Measurements from ENCODE around the gene CRELD2.

Gene CRELD2

DNA sequence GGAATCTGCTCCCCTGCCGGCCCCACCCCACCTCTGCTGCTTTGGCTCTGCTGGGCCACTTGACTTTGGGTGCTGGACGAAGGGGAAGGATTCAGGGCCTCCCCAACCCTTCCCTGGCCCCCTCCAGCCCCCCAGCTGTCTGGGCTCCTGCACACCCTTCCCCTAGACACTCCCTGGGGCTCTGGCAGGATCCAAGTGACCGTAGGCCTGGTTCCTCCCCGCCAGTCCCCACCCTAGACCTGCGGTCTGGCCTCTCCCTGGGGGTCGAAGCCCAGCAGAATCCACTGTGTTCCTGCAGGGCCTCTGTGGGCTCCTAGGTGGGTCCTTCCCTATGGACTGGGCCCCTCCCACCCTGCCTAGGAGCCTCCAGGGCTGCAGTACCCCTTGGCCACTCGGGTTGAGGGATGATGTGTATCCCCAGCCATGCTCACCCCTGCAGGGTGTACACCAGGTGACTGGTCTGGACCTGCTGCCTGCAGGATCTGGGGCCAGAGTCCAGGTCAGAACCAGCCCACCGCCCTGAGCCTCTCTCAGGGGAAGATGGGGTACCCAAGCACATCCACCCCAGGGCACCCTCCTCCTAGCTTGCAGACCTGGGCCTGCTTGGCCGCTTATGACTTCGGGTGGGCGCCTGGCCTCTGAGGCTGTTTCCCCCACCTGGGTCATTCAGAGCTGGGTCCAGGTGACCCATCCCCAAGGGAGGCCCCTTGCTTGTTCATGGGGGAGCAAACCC is 47.8 kb downstream of the CRELD2 start:
- Histone ChIP-seq H3K36me3 (ENCODE audit: control insufficient read depth in 2 of 2, insufficient read depth in 2 of 2, low read length in 2 of 2) (peaks cover 5 to 7% of the 10 kb centered on the region in 2 donors), H3K27me3 (ENCODE audit: control insufficient read depth in 1 of 2, insufficient read depth in 2 of 2, low read length in 2 of 2) (no peaks in the 10 kb centered on the region), H3K9ac (ENCODE audit: low read length in 2 of 2) (no peak overlapping the region), H3K4me3 (ENCODE audit: low read length in 2 of 2) (no peak overlapping the region), H3K9me3 (ENCODE audit: control insufficient read depth in 2 of 2, low read length in 2 of 2) (no peaks in the 10 kb centered on the region), H3K4me1 (ENCODE audit: control insufficient read depth, insufficient read depth, low read length) (peaks cover 63% of the 10 kb centered on the region), H3K27ac (ENCODE audit: low read length) (peak overlapping the region; percentile 60)

- peak overlapping the region in 1 of 2 donors; percentile 52 for H3K4me3 ChIP-seq (ENCODE audit: low read length in 2 of 2)
- peak overlapping the region; percentile 60 for H3K27ac ChIP-seq (ENCODE audit: low read length)
- peak overlapping the region in 1 of 2 donors; percentile 15 for H3K9ac ChIP-seq (ENCODE audit: low read length in 2 of 2)
- no peaks in the 10 kb centered on the region for H3K27me3 ChIP-seq (ENCODE audit: control insufficient read depth in 1 of 2, insufficient read depth in 2 of 2, low read length in 2 of 2)
- peaks cover 5 to 7% of the 10 kb centered on the region in 2 donors for H3K36me3 ChIP-seq (ENCODE audit: control insufficient read depth in 2 of 2, insufficient read depth in 2 of 2, low read length in 2 of 2)
- peaks cover 62% of the 10 kb centered on the region for H3K4me1 ChIP-seq (ENCODE audit: control insufficient read depth, insufficient read depth, low read length)
- no peaks in the 10 kb centered on the region for H3K9me3 ChIP-seq (ENCODE audit: control insufficient read depth in 2 of 2, low read length in 2 of 2)
Observed at GRCh38 chr22:49966774-49967705, 48.6 kb downstream of the CRELD2 start.

DNA sequence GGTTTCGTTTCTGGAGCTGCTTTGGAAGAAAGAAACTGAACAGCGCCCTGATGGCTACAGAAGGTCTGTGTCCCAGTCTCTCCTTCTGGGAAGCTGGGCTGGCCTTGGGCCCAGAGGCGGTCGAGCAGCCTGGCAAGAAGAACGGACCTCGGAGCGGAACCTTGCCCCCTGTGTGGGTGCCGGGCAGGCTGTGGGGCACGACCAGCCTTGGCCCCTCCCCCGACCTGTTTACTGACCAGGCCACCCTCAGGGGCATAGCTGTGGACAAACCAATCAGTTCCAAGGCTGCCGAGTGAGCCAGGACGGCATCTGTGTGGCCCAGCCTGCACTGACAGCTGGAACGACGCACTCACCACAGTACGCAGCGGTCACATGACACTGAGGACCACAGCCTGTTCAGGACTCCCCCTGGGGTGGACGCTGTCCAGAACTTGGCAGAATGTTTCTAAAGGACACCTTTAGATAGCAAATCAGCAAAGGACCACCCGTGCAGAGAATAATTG is 49.3 kb downstream of the CRELD2 start:
- Histone ChIP-seq H3K4me1 (ENCODE audit: control insufficient read depth, insufficient read depth, low read length) (peaks cover 59% of the 10 kb centered on the region), H3K9me3 (ENCODE audit: control insufficient read depth in 2 of 2, low read length in 2 of 2) (no peaks in the 10 kb centered on the region), H3K27ac (ENCODE audit: low read length) (peak overlapping the region; percentile 60), H3K36me3 (ENCODE audit: control insufficient read depth in 2 of 2, insufficient read depth in 2 of 2, low read length in 2 of 2) (peaks cover 5 to 7% of the 10 kb centered on the region in 2 donors), H3K4me3 (ENCODE audit: low read length in 2 of 2) (peak overlapping the region in 1 of 2 donors; percentile 52), H3K9ac (ENCODE audit: low read length in 2 of 2) (no peak overlapping the region), H3K27me3 (ENCODE audit: control insufficient read depth in 1 of 2, insufficient read depth in 2 of 2, low read length in 2 of 2) (no peaks in the 10 kb centered on the region)

DNA sequence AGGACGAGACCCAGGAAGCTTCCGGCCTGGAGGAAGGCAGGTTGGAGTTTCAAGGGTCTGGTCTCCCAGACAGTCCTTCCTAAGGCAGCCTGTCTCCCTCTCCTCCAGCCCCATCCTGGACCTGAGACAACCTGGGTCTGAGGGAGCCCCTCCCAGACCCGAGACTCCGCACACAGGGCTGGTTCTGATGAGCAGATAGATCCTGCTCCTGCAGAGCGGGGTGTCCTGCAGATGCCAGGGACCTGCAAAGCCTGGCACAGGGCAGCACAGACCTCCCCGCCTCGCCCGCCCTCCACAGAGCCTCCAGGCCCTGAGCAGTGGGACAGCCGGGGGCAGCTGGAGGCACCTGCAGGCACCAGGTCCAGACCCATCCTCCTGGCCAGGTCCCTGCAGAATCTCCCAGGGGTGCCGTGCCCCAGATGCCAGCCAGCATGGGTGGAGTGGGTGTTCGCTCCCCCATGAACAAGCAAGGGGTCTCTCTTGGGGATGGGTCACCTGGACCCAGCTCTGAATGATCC is 49.9 kb downstream of the CRELD2 start:
- no peaks in the 10 kb centered on the region for H3K27me3 ChIP-seq (ENCODE audit: control insufficient read depth in 1 of 2, insufficient read depth in 2 of 2, low read length in 2 of 2)
- no peak overlapping the region for H3K4me3 ChIP-seq (ENCODE audit: low read length in 2 of 2)
- H3K9me3 ChIP-seq (ENCODE audit: control insufficient read depth in 2 of 2, low read length in 2 of 2), result no peaks in the 10 kb centered on the region
- peaks cover 53% of the 10 kb centered on the region for H3K4me1 ChIP-seq (ENCODE audit: control insufficient read depth, insufficient read depth, low read length)
- no peak overlapping the region for H3K9ac ChIP-seq (ENCODE audit: low read length in 2 of 2)
- peak overlapping the region; percentile 60 for H3K27ac ChIP-seq (ENCODE audit: low read length)
- peaks cover 2 to 4% of the 10 kb centered on the region in 2 donors for H3K36me3 ChIP-seq (ENCODE audit: control insufficient read depth in 2 of 2, insufficient read depth in 2 of 2, low read length in 2 of 2)

GRCh38 chr22:49968831-49969661 is 50.6 kb downstream of the CRELD2 start:
- Histone ChIP-seq H3K36me3 (ENCODE audit: control insufficient read depth in 2 of 2, insufficient read depth in 2 of 2, low read length in 2 of 2) (peaks cover 0 to 2% of the 10 kb centered on the region in 2 donors), H3K27ac (ENCODE audit: low read length) (no peak overlapping the region), H3K9ac (ENCODE audit: low read length in 2 of 2) (no peak overlapping the region), H3K9me3 (ENCODE audit: control insufficient read depth in 2 of 2, low read length in 2 of 2) (no peaks in the 10 kb centered on the region), H3K27me3 (ENCODE audit: control insufficient read depth in 1 of 2, insufficient read depth in 2 of 2, low read length in 2 of 2) (no peaks in the 10 kb centered on the region), H3K4me1 (ENCODE audit: control insufficient read depth, insufficient read depth, low read length) (peaks cover 47% of the 10 kb centered on the region), H3K4me3 (ENCODE audit: low read length in 2 of 2) (no peak overlapping the region)

DNA sequence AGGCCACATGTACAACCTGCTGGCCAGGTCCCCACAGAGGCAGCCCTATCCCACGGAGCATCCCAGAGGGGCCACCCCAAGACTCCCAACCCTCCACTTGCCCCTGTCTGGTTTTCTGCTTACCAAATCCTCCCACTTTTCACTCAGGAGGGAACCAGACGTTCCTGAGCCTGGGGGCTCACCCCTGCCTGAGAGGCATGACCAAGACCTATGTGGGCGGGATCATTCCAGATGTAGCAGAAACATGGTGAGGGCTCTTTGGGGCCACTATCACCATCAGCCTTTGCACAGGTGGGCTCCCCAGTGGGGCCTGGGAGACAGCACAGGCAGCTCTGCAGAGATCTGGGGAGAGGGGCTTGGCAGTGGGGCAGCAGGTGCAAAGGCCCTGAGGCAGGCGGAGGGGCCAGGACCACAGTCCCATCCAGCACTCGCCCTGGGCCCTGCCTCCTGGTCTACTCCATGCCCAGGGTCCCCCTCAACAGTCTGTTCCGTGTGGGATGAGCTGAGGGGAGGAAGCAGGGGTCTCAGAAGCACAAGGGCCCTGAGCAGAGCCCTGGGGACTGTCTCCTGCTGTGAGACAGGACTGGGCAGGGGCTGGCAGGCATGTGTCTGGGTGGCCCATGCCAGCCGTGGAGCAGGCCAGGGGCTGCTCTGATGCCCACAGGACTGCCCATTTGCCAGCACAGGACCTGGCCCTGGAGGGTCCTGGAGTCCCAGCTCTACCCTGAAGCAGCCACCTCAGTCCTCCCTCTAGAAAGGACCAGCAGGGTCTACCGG is 51.5 kb downstream of the CRELD2 start:
- H3K9me3 ChIP-seq (ENCODE audit: control insufficient read depth in 2 of 2, low read length in 2 of 2), result no peaks in the 10 kb centered on the region
- H3K9ac ChIP-seq (ENCODE audit: low read length in 2 of 2), result no peak overlapping the region
- H3K36me3 ChIP-seq (ENCODE audit: control insufficient read depth in 2 of 2, insufficient read depth in 2 of 2, low read length in 2 of 2), result no peaks in the 10 kb centered on the region
- no peak overlapping the region for H3K4me3 ChIP-seq (ENCODE audit: low read length in 2 of 2)
- H3K27ac ChIP-seq (ENCODE audit: low read length), result peak overlapping the region; percentile 46
- no peaks in the 10 kb centered on the region for H3K27me3 ChIP-seq (ENCODE audit: control insufficient read depth in 1 of 2, insufficient read depth in 2 of 2, low read length in 2 of 2)
- peaks cover 42% of the 10 kb centered on the region for H3K4me1 ChIP-seq (ENCODE audit: control insufficient read depth, insufficient read depth, low read length)

- H3K9ac ChIP-seq (ENCODE audit: low read length in 2 of 2), result peak overlapping the region in 1 of 2 donors; percentile 44
- H3K27me3 ChIP-seq (ENCODE audit: control insufficient read depth in 1 of 2, insufficient read depth in 2 of 2, low read length in 2 of 2), result no peaks in the 10 kb centered on the region
- H3K4me1 ChIP-seq (ENCODE audit: control insufficient read depth, insufficient read depth, low read length), result peaks cover 42% of the 10 kb centered on the region
- peak overlapping the region; percentile 46 for H3K27ac ChIP-seq (ENCODE audit: low read length)
- H3K36me3 ChIP-seq (ENCODE audit: control insufficient read depth in 2 of 2, insufficient read depth in 2 of 2, low read length in 2 of 2), result no peaks in the 10 kb centered on the region
- H3K9me3 ChIP-seq (ENCODE audit: control insufficient read depth in 2 of 2, low read length in 2 of 2), result no peaks in the 10 kb centered on the region
- H3K4me3 ChIP-seq (ENCODE audit: low read length in 2 of 2), result peak overlapping the region; percentile 52 to 71
Observed at GRCh38 chr22:49970528-49971231, 52.2 kb downstream of the CRELD2 start.

DNA sequence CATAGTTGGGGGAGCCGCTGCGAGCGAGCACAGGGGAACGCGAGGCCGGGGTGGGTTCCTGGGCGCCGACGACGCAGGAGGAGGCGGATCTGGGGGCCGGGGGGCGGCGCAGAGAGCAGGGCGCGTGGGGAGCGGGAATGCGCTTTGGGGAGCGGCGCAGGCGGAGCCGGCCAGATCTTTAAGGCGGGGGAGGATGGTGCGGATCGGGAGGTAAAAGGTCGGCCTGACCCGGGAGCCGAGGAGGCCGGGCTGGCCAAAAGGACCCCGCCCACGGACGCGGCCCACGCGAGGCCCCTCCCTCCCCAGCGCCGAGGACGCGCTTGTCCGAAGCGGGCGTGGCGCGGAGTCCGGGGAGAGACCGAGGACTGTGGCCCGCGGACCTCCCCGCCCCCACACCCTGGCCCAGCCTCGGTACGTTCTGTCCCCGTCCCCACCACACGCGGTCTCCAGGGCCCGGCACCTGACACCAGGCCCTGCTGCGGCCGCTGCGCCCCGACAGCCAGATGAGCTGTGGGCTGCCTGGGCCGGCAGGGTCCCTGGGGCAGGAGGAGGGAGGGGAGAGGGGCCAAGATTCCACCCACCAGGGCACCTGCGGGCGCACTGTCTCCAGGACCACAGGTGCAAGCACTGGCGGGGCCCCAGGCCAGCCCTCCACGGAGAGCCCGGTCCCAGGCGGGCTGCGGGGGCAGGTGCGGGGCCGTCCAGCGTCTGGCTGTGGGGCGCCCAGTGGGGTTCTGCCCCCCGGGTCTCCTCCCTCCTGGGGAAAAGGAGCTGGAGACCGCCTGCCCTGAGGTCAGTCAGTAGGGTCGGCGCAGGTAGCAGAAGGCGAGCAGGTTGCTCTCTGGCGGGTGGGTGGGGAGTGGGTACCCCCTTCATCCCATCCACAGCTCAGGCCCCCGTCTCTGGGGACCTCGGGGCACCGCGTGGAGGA is 53.1 kb downstream of the CRELD2 start:
- Histone ChIP-seq H3K36me3 (ENCODE audit: control insufficient read depth in 2 of 2, insufficient read depth in 2 of 2, low read length in 2 of 2) (no peaks in the 10 kb centered on the region), H3K4me3 (ENCODE audit: low read length in 2 of 2) (peak overlapping the region; percentile 52 to 71), H3K27me3 (ENCODE audit: control insufficient read depth in 1 of 2, insufficient read depth in 2 of 2, low read length in 2 of 2) (no peaks in the 10 kb centered on the region), H3K4me1 (ENCODE audit: control insufficient read depth, insufficient read depth, low read length) (peaks cover 35% of the 10 kb centered on the region), H3K9me3 (ENCODE audit: control insufficient read depth in 2 of 2, low read length in 2 of 2) (no peaks in the 10 kb centered on the region), H3K9ac (ENCODE audit: low read length in 2 of 2) (peak overlapping the region; percentile 21 to 44), H3K27ac (ENCODE audit: low read length) (no peak overlapping the region)

Data from stomach smooth muscle (tissue), 2 donors.